Activated CD4-positive, CD25-positive, alpha-beta regulatory T cell treated with anti-CD3 and anti-CD28 coated beads, Interleukin-2, amount 50 U/mL, for 72 hours (primary cell): ENCODE results near the gene PNLDC1.
"Not testable (repeated sequence)": the region's sequence is repeated elsewhere in the genome, so short reads cannot be mapped to it uniquely, and the experiment has no call there.

Experiments
- DNase-seq: peaks from one replicate; pipeline ENCODE4 v3.0.0; 2021

PNLDC1 gene

GRCh38 chr6:159860482-159860881 is 60.4 kb downstream of the PNLDC1 start:
- DNase-seq: no peak

GRCh38 chr6:159862103-159862502 is 62.0 kb downstream of the PNLDC1 start:
- DNase-seq: no peak

- not testable (repeated sequence) for DNase-seq
Observed at GRCh38 chr6:159863341-159863740, 63.3 kb downstream of the PNLDC1 start.

GRCh38 chr6:159865226-159865920 is 65.3 kb downstream of the PNLDC1 start:
- DNase-seq: no peak

GRCh38 chr6:159866286-159867247 is 66.5 kb downstream of the PNLDC1 start:
- no peak for DNase-seq
